ENCODE results near the gene ULBP2. TPM values are rescaled to one million over a fixed set of nuclear protein-coding genes. Genes with fewer than 3 reads are reported as not detected.
"Not testable (repeated sequence)": the region's sequence is repeated elsewhere in the genome, so short reads cannot be mapped to it uniquely, and the experiment has no call there.

Gene ULBP2
- total and polyA plus RNA-seq, 11 donors = 0.27 to 3.7 (median 0.85) TPM

DNA sequence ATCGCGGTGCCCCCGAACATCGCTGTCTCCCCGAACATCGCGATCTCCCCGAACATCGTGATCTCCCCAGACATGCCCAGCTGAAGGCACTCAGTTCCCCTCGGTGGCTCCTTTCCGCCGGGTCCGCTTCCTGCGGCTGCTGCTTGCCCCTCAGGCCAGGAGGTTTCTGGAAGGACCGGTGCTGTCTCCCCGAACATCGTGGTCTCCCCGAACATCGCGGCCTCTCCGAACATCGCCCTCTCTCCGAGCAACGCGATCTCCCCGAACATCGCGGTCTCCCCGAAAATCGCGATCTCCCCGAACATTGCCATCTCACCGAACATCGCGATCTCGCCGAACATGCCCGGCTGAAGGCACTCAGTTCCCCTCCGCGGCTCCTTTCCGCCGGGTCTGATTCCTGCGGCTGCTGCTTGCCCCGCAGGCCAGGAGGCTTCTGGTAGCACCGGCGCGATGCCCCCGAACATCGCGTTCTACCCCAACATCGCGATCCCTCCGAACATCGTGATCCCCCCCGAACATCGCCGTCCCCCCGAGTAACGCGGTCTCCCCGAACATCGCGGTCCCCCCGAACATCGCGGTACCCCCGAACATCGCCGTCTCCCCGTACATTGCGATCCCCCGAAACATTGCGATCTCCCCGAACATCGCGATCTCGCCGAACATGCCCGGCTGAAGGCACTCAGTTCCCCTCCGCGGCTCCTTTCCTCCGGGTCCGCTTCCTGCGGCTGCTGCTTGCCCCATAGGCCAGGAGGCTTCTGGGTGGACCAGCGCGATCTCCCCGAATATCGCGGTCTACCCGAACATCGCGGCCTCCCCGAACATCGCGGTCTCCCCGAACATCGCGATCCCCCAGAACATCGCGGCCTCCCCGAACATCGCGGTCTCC is 22.7 kb downstream of the ULBP2 start:
- no peak overlapping the region for H3K27ac ChIP-seq
- TF ChIP-seq POLR2A (IDR thresholded peaks at IDR 0.05) = no peak
- TF ChIP-seq, protein P1, sequence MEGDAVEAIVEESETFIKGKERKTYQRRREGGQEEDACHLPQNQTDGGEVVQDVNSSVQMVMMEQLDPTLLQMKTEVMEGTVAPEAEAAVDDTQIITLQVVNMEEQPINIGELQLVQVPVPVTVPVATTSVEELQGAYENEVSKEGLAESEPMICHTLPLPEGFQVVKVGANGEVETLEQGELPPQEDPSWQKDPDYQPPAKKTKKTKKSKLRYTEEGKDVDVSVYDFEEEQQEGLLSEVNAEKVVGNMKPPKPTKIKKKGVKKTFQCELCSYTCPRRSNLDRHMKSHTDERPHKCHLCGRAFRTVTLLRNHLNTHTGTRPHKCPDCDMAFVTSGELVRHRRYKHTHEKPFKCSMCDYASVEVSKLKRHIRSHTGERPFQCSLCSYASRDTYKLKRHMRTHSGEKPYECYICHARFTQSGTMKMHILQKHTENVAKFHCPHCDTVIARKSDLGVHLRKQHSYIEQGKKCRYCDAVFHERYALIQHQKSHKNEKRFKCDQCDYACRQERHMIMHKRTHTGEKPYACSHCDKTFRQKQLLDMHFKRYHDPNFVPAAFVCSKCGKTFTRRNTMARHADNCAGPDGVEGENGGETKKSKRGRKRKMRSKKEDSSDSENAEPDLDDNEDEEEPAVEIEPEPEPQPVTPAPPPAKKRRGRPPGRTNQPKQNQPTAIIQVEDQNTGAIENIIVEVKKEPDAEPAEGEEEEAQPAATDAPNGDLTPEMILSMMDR (IDR thresholded peaks at IDR 0.05) = no peak
- DNase-seq (peak in 1 of 5 donors; percentile 62), ATAC-seq (peak in 1 of 4 donors; percentile 6)
- intact Hi-C loops (cut with DNase I) = loop anchor here in 3 of 10 donors (2.0 to 10.0 kb wide), 3 partner anchors 38 to 50 kb away; no protein-coding TSS in a partner anchor
- H3K9me3 ChIP-seq = no peaks in the 10 kb centered on the region
- WGBS, 4 donors = 1 to 2% (median 1%) methylated on average over 40 to 103 of the region's 103 CpGs
- no peaks in the 10 kb centered on the region for H3K36me3 ChIP-seq
- H3K27me3 ChIP-seq = peaks cover 14 to 81% (median 40%) of the 10 kb centered on the region in 9 donors
- peak overlapping the region; percentile 19 to 68 (median 54) for H3K4me3 ChIP-seq
- H3K4me1 ChIP-seq = peaks cover 0 to 28% (median 14%) of the 10 kb centered on the region in 12 donors

DNA sequence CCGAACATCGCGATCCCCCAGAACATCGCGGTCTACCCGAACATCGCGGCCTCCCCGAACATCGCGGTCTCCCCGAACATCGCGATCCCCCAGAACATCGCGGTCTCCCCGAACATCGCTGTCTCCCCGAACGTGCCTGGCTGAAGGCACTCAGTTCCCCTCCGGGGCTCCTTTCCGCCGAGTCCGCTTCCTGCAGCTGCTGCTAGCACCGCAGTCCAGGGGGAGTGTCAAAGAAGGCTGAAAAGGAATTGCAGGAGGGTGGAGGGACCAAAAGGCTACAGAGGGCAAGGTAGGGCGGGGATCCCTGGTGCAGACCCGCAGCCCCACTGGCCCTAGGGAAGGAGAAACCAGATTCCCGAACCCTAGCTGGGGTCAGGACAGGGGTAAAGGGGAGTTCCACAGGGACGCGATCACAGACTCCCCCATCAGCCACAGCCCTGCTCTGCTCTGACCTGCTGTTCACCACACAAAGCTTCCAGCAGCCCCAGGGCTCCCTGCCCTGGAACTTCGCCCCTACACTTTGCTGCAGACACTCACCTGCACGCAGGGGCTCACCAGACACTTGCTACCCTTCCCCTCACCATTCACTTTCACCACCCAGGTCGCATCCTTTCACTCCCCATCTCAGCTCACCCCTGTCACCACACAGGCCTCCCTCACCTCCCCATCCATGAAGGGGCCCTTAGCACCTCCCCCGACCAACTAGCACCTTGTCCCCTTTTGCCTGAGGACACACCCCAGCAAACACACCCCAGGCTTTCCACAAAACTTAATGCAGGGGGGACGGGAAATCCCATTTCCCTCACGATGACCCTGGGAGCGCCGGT is 23.6 kb downstream of the ULBP2 start:
- no peak overlapping the region for H3K27ac ChIP-seq
- no peaks in the 10 kb centered on the region for H3K9me3 ChIP-seq
- DNase-seq (peak in 1 of 5 donors; percentile 69), ATAC-seq (peak in 1 of 4 donors; percentile 32)
- intact Hi-C loops (cut with DNase I) = loop anchor here in 3 of 10 donors (2.0 to 10.0 kb wide), 3 partner anchors 37 to 49 kb away; no protein-coding TSS in a partner anchor
- H3K4me1 ChIP-seq = peaks cover 0 to 28% (median 14%) of the 10 kb centered on the region in 12 donors
- peak overlapping the region; percentile 17 to 68 (median 54) for H3K4me3 ChIP-seq
- no peak for TF ChIP-seq POLR2A (IDR thresholded peaks at IDR 0.05)
- TF ChIP-seq, protein P1 (IDR thresholded peaks at IDR 0.05) = no peak
- no peaks in the 10 kb centered on the region for H3K36me3 ChIP-seq
- whole genome bisulfite sequencing, 4 donors = 12 to 19% (median 16%) methylated on average over 27 to 38 of the region's 38 CpGs
- H3K27me3 ChIP-seq = peaks cover 14 to 87% (median 40%) of the 10 kb centered on the region in 9 donors

DNA sequence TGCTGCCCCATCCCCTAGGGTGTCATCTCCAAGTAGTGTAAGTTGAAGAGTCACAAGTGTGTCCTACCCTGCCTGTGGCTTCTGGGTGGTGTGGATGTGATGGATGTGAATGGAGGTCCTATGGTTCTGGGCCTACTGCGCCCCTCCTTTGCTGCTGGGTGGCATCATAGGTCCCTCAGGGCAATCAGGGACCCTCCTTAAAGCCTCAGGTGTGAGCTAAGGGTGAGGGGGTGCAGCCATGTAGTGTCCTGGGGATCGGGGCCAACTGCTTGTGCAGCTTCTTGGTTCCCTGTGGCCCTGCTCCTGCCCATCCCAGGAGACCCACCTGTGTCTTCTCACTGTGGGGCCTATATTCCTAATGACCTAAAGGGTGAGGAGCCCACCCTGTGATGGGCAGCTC is 24.5 kb downstream of the ULBP2 start:
- H3K9me3 ChIP-seq, H3K4me3 ChIP-seq: not testable (repeated sequence)
- intact Hi-C loops (cut with DNase I) = loop anchor here in 2 of 10 donors (5.0 to 10.0 kb wide), 2 partner anchors 36 to 48 kb away; no protein-coding TSS in a partner anchor

DNA sequence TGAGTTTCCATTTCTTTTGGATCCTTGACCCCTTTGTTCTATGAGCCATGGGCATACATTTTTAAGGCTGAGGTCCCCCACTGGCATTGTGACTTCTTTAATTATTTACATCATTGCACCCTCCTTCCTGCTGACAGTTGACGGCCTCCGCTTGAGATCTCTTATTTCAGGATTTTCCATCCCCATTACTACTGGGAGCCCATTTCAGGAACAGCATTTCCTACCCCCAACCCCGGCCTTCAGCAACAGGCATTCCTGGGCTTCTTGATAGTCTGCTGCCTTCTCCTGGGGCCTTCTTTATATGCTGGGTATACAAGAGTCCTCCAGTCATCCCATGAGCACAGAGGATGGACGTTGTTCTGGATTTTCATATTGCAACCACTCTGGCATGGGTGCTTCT is 25.8 kb downstream of the ULBP2 start:
- intact Hi-C loops (cut with DNase I) = loop anchor here in 2 of 10 donors (5.0 to 10.0 kb wide), 2 partner anchors 35 to 47 kb away; no protein-coding TSS in a partner anchor
- H3K27me3 ChIP-seq = peaks cover 14 to 79% (median 29%) of the 10 kb centered on the region in 9 donors

More for the DNA sequence above, 24.5 kb downstream of the ULBP2 start:
- H3K27ac ChIP-seq, ATAC-seq, DNase-seq, H3K36me3 ChIP-seq: not testable (repeated sequence)
- 88 to 100% (median 94%) methylated on average over 2 of the region's 2 CpGs for WGBS, 4 donors
- Histone ChIP-seq H3K4me1 (peaks cover 0 to 28% (median 14%) of the 10 kb centered on the region in 12 donors), H3K27me3 (peaks cover 14 to 87% (median 33%) of the 10 kb centered on the region in 9 donors)

DNA sequence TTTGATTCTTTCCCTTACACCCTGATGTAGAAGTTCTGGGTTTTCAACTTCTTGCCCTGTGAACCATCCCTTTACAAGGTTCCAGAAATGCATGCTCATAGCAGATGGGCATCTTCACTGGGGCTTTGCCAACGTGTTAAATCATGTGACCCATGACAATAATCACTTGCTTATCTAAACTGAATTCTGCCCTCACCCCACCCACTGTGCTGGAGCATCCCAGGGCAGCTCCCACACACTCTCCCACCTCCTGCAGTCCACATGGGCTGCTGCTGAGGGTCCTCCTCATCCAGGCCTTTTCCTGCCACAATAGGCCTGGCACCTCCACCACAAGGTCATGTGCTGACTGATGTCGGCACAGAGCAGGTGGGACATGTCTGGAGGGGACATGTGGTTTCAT is 26.2 kb downstream of the ULBP2 start:
- not testable (repeated sequence) for H3K9me3 ChIP-seq, H3K27ac ChIP-seq, DNase-seq, H3K4me3 ChIP-seq, H3K36me3 ChIP-seq, ATAC-seq
- WGBS, 4 donors = 67 to 71% (median 68%) methylated on average over 2 of the region's 2 CpGs
- intact Hi-C loops (cut with DNase I) = loop anchor here in 2 of 10 donors (5.0 to 10.0 kb wide), 2 partner anchors 34 to 47 kb away; no protein-coding TSS in a partner anchor
- Histone ChIP-seq H3K4me1 (peaks cover 0 to 26% (median 14%) of the 10 kb centered on the region in 12 donors), H3K27me3 (peaks cover 14 to 77% (median 26%) of the 10 kb centered on the region in 9 donors)

More for the DNA sequence above, 25.8 kb downstream of the ULBP2 start:
- Histone ChIP-seq H3K9me3 (no peaks in the 10 kb centered on the region), H3K27ac (no peak overlapping the region), H3K4me3 (no peak overlapping the region), H3K36me3 (no peaks in the 10 kb centered on the region), H3K4me1 (peaks cover 0 to 28% (median 14%) of the 10 kb centered on the region in 12 donors)
- DNase-seq (no peak), ATAC-seq (no peak)
- WGBS, 4 donors = 81 to 95% (median 85%) methylated on average over 4 of the region's 4 CpGs
- TF ChIP-seq POLR2A (IDR thresholded peaks at IDR 0.05) = no peak
- TF ChIP-seq, protein P1 (IDR thresholded peaks at IDR 0.05) = no peak

DNA sequence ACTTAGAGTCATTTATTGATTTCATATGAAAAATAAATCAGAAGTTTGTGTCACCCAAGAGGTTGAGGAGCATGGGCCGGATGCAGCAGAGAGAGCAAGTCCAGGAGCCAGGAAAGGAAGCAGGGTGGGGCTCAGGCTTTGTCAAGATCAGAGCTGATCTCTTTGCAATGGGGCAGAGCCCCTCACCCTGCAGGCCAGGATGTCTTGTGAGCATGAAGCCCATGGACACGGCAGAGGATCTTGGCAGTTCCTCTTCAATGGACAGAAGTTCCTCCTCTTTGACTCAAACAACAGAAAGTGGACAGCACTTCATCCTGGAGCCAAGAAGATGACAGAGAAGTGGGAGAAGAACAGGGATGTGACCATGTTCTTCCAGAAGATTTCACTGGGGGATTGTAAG is 27.1 kb downstream of the ULBP2 start:
- not testable (repeated sequence) for H3K27ac ChIP-seq, H3K36me3 ChIP-seq, DNase-seq, H3K9me3 ChIP-seq, ATAC-seq, H3K4me3 ChIP-seq
- Histone ChIP-seq H3K4me1 (peaks cover 0 to 17% (median 10%) of the 10 kb centered on the region in 12 donors), H3K27me3 (peaks cover 18 to 78% (median 23%) of the 10 kb centered on the region in 9 donors)
- intact Hi-C loops (cut with DNase I) = loop anchor here in 2 of 10 donors (5.0 to 10.0 kb wide), 2 partner anchors 33 to 46 kb away; no protein-coding TSS in a partner anchor
- 70 to 83% (median 71%) methylated on average over 2 of the region's 2 CpGs for WGBS, 4 donors

Data from heart left ventricle (tissue), 16 donors.